NCI-H2081 treated with DMSO at 0.1 percent for 48 hours (cell line): ENCODE data around the gene LRRC7.

Source experiments
- DNase-seq: peaks from one replicate; lab custom pipeline; 2025; lab: John Stamatoyannopoulos, UW

LRRC7 gene

DNA sequence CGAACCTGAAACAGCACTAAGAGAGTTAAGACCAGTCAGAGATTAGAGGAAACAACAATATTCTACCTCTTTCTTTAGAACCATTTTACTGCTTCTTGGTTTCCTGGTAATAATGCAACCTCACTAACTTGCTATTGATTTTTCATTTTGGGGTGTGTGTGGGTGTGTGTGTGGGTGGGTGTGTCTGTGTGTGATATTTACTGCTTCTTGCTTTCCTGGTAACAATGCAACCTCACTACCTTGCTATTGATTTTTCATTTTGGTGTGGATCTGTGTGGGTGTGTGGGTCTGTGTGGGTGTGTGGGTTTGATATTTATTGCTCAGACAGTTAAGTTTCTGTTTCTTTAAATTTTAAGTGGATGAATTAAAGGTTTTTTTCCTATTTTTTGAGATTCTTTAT, 208.8 kb downstream of the LRRC7 start:
- DNase-seq: no peak

DNA sequence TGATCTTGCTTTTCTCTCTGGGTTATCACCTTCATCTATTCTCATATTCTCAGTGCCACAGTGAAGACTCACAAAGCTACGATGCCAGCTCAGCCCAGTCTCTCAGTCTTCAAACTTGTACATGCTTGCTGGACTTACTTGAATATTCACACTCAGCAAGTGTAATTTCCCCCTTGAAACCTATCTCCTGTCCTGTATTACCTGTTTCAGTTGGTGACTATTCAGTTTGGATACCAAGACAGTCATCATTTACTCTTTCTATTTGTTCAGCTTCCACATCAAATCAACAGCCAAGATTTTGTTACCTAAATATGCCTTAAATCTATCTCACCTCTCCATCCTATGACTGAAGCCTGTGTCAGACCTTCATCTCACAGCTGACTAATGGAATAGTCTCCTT, 209.7 kb downstream of the LRRC7 start:
- no peak for DNase-seq

DNA sequence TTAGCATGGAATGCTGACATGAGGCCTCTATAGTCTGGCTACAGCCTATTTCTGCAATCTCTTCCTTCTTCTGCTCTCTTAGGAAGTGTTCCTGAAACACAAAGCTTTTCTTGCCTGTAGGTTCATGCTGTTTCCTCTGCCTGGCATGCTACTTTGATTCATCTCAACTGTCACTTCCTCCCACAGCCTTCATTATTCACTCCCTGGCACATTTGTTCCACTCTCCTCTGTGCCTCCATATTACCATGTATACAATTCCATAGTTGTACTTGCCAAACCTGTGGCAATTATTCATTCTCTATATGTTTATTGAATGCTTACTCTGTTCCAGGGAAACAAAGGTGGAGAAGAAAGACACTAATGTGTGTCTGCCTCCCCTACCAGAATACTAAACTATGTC, 210.2 kb downstream of the LRRC7 start:
- DNase-seq: no peak

DNA sequence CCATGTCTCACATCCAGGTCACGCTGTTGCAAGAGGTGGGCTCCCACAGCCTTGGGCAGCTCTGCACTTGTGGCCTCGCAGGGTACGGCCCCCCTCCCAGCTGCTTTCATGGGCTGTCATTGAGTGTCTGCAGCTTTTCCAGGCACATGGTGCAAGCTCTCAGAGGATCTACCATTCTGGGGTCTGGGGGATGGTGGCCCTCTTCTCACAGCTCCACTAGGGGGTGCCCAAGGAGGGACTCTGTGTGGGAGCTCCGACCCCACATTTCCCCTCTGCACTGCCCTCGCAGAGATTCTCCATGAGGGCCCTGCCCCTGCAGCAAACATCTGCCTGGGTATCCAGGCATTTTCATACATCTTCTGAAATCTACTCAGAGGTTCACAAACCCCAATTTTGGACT, 219.4 kb downstream of the LRRC7 start:
- no peak for DNase-seq

DNA sequence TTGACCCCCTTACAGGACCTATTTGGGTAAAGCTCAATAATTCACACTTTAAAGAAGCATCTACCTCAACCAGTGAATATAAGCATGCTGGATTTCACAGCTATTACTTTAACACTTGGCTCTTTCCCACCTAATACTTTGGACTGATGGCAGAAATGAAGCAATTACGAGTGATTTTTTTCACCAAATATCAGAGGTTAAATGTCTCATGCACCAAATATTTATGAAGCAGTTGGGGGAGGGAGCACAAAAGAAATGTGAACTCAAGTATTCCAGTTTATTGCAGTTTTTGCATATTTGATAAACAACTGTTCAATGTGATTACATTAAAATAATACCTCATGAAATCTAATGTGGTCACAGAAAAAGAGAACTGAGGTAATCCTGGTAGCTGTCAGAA, 223.6 kb downstream of the LRRC7 start:
- DNase-seq: no peak

DNA sequence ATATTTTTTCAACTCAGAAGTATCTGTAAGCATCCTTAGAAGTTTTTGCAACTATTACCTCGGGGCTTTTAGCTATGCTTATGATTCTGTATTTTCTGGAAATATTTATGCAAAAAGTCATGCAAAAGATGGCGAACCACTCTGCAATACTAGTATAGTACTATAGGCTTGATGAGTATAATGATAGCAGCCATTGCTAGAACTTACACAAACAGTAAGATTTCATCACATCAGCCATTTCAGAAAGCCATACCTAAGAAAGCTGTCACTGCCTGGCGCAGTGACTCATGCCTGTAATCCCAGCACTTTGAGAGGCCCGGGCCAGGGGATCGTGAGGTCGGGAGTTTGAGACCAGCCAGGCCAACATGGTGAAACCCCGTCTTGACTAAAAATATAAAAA, 227.1 kb downstream of the LRRC7 start:
- DNase-seq: no peak

DNA sequence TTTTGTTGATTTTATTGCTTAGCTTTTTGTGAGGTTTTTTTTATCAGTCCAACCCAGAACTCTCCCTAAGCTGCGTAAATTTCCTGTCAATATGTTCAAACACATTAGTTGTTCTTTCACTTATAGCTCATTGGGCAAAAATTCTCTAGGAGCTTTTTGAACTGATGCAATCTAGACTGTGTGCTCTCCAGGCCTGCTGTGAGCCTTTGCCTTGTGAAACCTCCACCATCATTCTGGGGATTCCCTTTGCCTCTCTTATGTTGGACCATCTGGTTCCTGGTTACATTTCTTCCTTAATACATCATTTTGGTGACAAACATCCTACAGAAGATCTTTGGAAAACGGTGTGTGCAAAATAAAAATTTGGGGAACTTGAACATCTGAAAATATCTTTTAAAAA, 247.2 kb downstream of the LRRC7 start:
- no peak for DNase-seq

DNA sequence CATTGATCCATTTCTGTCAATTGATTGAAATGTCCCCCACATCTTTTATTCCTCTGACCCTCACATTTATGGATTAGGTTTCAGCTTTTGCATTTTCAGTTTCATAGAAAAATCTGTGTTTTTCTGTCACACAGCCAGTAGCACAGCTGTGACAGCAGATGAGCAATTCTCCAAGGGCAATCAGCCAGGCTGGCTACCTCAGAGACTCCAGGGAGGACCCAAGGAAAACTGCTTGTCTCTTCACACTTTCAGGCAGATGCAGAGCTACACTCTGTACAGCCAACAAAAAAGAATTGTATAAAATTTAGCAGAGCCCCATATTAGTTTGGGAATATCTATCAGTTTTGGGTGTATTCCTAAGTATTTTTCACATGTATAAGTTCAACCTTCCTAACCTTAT, 257.2 kb downstream of the LRRC7 start:
- DNase-seq: no peak

DNA sequence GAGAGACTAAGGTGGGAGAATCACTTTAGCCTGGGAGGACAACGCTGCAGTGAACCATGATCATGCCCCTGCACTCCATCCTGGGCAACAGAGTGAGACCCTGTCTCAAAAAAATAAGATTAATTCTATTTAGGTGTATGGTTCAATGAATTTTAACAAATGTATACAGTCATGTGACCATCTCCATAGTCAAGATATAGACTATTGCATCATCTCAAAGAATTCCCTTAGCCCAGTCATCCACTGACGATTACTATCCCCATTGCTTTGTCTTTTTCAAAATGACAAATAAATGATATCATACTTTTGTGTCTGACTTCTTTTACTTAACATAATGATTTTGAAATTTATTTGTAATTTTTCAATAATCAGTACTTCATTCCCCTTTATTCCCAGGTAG, 260.0 kb downstream of the LRRC7 start:
- DNase-seq: no peak

DNA sequence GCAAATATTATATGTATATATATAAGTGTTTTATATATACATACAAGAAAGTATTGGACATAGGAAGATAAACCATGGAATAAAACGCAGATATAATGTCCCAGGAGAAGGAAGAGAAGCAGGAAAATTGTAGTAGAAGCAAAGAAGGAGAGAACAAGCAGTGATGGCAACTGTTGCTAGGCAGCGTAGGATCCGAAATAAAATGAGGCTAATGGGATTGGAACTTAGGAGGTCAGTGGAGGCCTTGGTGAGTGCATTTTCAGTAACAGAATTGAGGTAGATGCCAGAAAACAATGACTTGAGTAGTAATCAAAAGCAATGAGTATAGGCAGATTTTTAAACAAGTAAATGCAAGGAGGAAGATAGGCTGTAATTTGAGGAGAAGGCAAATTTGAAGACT, 265.8 kb downstream of the LRRC7 start:
- DNase-seq: no peak

DNA sequence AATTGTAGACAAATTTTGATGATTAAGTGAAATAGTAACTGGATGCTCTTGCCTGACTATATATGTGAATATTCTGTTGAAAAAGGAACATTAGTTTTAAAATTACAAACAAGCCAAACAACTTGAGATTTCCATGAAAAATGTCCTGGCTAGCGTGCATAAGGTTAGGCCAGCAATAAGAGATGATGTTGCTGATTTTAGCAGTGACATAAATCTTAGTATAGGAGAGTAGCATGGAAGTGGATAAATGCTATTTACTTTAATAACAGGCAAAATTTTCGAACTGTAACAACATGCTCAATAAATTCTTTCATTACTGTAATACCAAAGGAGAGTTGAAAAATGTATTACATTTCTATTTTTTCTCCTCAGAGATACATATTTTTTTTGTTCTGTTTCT, 266.6 kb downstream of the LRRC7 start:
- no peak for DNase-seq

DNA sequence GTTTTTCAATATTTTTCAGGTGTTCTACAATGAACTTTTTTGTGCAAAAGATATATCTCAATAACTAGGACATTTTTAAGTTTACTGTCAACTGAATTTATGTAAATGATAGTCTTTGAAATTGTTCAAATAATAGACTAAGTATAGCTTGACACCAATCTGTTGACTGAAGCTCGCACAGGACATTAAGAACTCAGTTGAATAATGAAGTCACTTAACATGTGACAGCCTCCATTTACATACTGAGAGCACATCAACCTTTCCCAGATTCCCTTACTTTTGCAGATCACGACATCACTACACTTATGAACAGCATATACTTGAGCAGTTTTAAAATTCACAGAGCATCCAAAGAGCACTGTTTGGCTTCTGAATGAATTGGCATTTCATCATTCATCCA, 268.2 kb downstream of the LRRC7 start:
- DNase-seq: no peak

DNA sequence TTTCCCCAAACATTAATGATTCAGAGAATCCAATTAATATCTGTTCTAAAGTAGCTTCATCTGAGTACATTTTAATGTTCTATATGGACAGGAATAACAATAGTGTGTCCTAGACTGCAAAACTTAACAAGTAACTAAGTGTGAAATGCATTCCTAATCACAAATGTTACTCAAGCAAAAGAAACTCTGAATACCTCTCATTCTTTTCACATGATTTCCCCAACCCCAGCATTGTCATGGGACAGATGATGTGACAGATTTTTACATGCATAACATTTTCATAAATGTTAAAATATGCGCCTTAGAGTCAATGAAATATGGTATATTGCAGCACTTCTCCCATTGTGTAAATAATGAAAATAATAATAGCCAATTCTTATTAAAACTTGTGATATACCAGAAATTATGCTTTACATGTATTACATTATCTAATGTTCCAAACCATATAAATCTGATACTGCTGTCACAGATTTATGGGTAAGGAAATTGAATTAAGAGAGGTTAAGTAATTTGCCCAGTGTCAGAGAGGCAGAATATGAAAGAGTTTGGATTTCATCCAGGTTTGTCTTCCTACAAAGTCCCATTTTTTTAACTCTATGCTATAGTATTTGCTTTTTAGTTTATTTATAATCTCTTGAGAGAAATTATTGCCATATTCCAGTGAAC, 269.4 kb downstream of the LRRC7 start:
- no peak for DNase-seq

DNA sequence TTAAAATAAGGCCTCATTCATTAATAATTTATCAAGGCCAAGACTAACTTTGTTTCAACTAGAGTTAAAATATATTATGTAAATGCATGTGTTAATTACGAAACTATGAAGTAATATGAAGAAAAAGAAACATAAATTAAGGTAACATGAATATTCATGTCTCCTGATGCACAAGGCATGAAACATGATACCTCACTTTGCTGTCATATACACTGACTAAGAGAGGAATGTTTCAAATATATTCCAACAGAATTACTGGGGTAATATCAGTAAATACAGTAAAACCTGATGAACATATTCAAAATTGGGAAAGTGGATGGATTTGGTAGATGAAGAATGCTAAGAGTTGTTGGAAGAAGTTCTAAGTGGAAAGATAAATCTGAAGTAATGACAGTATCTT, 274.6 kb downstream of the LRRC7 start:
- no peak for DNase-seq

DNA sequence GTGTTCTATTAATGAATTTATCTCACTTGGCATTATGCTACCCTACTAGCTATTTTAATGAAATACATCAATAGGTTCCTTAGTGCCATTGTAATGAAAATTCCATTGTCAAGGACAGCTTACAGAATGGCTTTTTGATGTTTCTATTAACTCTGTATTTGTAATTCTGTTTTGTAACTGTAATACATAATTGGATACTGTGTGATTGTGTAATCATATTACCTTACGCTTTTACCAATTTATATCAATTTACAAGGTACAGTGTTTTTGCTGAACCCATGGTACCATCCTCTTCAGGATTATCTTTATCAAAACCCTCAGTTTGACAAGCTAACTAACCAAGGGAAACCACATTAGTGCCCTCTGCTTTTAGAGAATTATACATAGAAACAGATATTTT, 277.9 kb downstream of the LRRC7 start:
- no peak for DNase-seq

DNA sequence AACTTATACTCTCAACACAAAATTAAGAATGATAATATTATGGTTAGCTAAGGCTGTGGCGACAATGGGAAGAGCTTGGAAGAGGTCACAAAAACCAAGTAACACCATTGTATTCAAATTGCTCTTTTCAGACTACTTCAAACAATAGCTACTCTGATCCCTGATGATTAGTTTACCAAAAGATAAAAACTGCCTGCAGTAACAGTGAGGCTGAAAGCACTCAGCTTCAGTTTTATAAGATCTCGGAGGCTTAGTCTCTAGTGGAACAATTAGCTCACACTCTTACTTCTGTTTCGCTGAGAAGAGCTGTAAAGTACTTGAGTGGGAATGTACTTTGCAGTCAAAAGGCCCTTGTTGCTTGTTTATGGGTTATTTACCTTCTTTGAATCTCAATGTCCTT, 278.5 kb downstream of the LRRC7 start:
- DNase-seq: no peak

DNA sequence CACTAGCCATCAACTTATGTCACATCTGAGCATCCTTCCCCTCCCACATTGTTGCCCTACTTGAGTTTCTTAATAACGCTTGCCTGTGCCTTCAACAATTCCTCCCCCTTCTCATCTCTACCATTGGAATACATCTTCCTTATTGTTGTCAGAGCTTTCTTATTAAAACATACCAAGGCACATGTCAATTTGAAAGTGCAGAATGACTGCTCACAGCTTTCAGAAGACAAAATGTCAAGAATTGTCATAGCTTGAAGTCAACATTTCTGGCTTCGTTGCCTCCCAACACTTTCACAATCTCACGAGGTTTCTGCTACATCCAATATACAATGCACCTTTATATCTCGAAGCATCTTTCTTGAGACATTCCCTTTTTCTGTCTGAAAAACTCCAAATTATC, 279.9 kb downstream of the LRRC7 start:
- no peak for DNase-seq

DNA sequence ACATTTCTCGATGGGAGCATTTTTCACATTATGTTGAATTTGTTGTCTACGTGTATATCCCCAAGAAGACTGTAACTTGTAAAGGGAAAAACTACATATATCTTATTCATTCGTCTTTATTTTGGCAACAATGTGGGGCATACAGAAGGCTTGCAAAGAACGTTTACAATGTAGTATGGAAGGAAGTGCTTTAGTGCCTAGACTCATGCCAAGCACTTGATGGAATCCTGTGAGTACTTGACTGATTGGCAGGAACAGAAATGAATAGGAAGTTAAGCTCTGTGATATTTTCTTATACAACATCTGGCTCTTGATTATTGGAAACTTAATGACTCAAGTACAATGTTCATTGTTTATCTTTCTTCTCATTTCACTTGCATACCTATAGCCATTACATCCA, 284.4 kb downstream of the LRRC7 start:
- DNase-seq: no peak

DNA sequence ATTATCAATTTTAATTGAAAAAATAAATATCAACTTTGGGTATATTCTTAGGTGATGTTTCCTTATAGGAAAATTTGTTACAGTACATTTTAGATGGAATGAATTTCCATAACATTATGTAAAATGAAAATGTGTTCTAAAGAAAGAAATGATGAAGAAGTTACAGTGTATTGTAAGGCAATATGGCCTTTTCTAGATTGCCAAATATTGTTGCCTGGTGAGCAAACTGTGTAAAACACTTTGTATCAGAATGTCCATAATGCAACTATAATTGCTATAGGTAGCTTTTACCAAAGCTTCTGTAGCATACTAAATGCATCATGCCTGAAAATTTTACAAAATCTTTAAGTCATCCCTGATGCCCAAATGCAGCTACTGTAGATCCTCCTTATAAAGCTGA, 285.0 kb downstream of the LRRC7 start:
- no peak for DNase-seq

DNA sequence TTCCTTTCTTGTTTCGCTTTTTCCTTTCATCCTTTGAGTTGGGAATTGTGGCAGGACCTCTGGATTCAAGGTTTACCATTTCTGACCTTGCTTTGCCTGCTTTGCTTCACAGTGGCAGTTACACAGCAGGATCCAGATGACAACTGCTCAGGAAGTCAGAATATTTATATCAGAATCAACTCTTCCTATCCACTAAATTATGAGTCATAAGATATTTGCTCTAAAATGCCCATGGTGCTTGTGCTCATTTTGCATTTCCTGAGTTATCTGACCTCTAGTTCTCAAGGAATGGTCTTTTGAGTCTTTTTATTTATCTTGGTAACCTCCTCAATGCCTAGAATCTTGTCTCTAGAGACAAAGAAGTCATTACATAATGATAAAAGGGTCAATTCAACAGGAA, 290.8 kb downstream of the LRRC7 start:
- no peak for DNase-seq

DNA sequence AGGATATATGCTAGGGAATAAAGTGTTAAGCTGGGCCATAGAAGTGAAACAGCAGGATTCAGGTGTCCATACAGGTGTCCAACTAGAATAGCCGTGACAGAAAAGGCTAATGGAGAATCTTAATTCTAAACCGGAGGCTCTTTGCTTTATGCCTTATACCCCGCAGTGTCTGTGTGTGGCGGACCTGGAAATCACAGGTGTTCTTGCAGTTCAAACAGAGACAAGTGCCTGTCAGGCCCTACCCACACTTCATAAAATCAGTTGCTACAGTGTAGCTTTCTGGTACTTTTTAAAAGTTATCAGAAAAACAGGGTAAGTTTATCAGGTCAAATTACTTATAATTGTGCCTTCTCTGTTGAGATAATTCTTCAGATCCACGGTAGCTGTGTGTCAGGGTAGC, 293.9 kb downstream of the LRRC7 start:
- no peak for DNase-seq

DNA sequence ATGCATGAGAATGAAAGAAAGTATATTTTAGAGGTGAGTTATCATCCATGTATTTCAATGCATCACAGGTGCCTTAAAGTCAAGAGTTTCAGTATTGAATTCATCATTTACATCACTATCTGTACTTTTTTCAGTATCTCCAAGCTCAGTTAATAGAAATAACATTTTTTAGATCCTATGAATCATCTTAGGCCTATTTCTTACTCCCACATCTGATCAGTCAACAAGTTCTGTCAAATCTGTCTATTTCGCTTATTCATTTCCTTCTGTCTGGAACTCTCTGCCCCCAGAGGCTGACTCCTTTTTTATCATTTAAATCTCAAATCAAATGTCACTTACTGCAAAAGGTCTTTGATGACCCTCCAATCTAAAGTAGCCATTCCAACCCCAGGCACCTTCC, 295.2 kb downstream of the LRRC7 start:
- DNase-seq: no peak

DNA sequence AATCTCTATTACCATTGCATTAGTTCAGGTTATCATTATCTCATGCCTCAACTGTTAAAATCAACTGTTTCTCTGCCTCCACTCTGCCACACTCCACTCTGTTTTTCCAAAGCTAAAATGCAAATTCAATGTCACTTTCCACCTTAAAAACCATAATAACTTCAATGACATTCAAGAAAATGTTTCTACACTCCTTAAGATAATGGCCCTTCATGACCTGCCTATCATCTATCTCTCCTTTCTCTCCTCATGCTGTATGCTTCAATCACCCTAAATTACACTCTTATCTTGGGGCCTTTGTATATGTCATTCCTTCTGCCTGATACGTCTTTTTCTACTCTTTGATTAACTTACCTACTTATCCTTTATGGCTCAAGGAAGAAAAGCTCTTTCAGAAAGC, 296.0 kb downstream of the LRRC7 start:
- no peak for DNase-seq

DNA sequence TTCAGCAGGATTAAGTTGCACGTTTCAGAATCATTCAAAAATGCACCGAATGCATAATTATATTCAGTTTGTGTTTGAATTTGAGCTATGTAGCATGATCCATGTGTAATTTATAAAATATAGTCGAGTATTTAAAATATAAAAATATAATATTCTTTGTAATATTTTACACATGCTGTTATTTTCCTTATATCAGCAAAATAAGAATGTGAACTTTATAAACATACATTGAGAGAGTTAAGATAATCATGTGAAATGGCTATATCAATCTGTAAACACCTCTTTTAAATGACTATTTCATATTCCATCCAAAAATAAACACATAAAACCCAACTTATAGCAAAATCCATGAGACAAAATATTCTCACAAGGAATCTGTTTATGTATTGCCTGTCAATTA, 303.7 kb downstream of the LRRC7 start:
- no peak for DNase-seq

DNA sequence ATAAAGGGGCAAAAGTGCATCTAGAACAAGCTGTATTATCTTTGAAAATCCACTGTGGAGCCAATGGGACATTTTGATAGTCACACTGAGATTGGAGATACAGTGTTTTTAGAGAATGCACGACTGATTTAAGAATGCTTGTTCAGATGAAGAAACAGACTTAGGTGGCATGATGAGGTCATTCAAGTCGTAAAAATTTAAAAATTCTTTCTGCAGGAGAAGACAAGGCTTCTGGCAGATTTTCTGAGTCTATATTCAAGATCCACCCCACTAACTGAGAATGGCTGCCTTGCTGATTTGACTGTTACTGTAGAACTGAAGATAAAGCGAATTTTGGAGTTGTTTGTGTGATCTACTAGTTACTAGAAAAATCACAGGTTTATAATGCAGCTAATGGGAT, 310.6 kb downstream of the LRRC7 start:
- no peak for DNase-seq
